BE2C (cell line): Measurements from ENCODE around the gene EXOSC3.

ENCODE experiments used
- DNase-seq: peaks from one replicate; pipeline ENCODE4 v3.0.0-alpha.2; 2020
- H3K27me3 ChIP-seq: fragments of 250-450 bp; sonication (Bioruptor Pico); 2 replicates; pipeline ENCODE4 v1.5.1; 2020; ENCODE audit warnings: mild to moderate bottlenecking
- H3K36me3 ChIP-seq: fragments of 250-450 bp; sonication (Bioruptor Pico); 2 replicates; pipeline ENCODE4 v1.5.1; 2020; ENCODE audit warnings: mild to moderate bottlenecking
- H3K4me1 ChIP-seq: fragments of 250-450 bp; sonication (Bioruptor Pico); 2 replicates; pipeline ENCODE4 v1.5.1; 2020
- H3K4me3 ChIP-seq: 2 replicates; pipeline ENCODE4 v1.5.1; 2011; ENCODE audit warnings: low read depth, low read length
- H3K9me3 ChIP-seq: fragments of 250-450 bp; sonication (Bioruptor Pico); 2 replicates; pipeline ENCODE4 v1.5.1; 2020
- CTCF ChIP-seq: IDR thresholded peaks from 2 replicates; pipeline ENCODE4 v1.5.1; 2012; ENCODE audit warnings: mild to moderate bottlenecking, low read depth, low read length

The EXOSC3 gene

GRCh38 chr9:37730256-37730655 is 54.6 kb downstream of the EXOSC3 start:
- Histone ChIP-seq H3K27me3 (no peaks in the 10 kb centered on the region), H3K36me3 (no peaks in the 10 kb centered on the region), H3K4me3 (no peak overlapping the region), H3K9me3 (no peaks in the 10 kb centered on the region), H3K4me1 (peaks cover 22% of the 10 kb centered on the region)
- no peak for TF ChIP-seq CTCF
- DNase-seq: no peak
